SH-SY5Y (cell line): ENCODE measurements around the gene GNL2.

Experiments
- GATA2 ChIP-seq: IDR thresholded peaks from 2 replicates; pipeline ENCODE4 v1.6.1; 2011; ENCODE audit warnings: mild to moderate bottlenecking, low read depth, low read length
- GATA3 ChIP-seq: IDR thresholded peaks from 2 replicates; pipeline ENCODE4 v1.6.1; 2011; ENCODE audit warnings: low read depth, mild to moderate bottlenecking, low read length, moderate library complexity

- TF ChIP-seq GATA2 (no peak), GATA3 (no peak)
These were observed 28.7 kb downstream of the GNL2 start for GRCh38 chr1:37567023-37567422.
